NT2/D1 (cell line): ENCODE results near the gene SORBS1.

Source experiments
- DNase-seq: peaks from one replicate; pipeline ENCODE4 v3.0.0-alpha.2; 2011; ENCODE audit warnings: low read depth, low spot score
- H3K27me3 ChIP-seq: 2 replicates; pipeline ENCODE4 v1.6.0; 2011; ENCODE audit warnings: mild to moderate bottlenecking; ENCODE audit not compliant: insufficient read length, insufficient read depth
- H3K36me3 ChIP-seq: 2 replicates; pipeline ENCODE4 v1.6.1; 2011; ENCODE audit warnings: mild to moderate bottlenecking, low read length, mixed read lengths; ENCODE audit not compliant: insufficient read depth, insufficient read length
- H3K4me1 ChIP-seq: 2 replicates; pipeline ENCODE4 v1.5.1; 2011; ENCODE audit not compliant: insufficient read depth, insufficient read length
- H3K4me3 ChIP-seq: 2 replicates; pipeline ENCODE4 v1.5.1; 2011; ENCODE audit warnings: low read depth; ENCODE audit not compliant: insufficient read length
- H3K9ac ChIP-seq: 2 replicates; pipeline ENCODE4 v1.6.0; 2011; ENCODE audit warnings: low read depth; ENCODE audit not compliant: insufficient read length
- H3K9me3 ChIP-seq: 2 replicates; pipeline ENCODE4 v1.5.1; 2011; ENCODE audit warnings: mild to moderate bottlenecking, low read length; ENCODE audit not compliant: insufficient read depth
- SUZ12 ChIP-seq: IDR thresholded peaks from 2 replicates; pipeline ENCODE4 v1.6.1; 2011; ENCODE audit not compliant: insufficient read length, insufficient read depth; ENCODE audit errors: extremely low read depth
- YY1 ChIP-seq: IDR thresholded peaks from 2 replicates; pipeline ENCODE4 v1.6.1; 2011; ENCODE audit not compliant: insufficient read length, insufficient read depth
- ZNF274 ChIP-seq: IDR thresholded peaks from 2 replicates; pipeline ENCODE4 v1.6.1; 2011; ENCODE audit warnings: mild to moderate bottlenecking, low read depth, low read length

The SORBS1 gene

GRCh38 chr10:95394161-95394880, 166.8 kb downstream of the SORBS1 start:
- H3K4me1 ChIP-seq = no peaks in the 10 kb centered on the region
- H3K4me3 ChIP-seq = no peak overlapping the region
- no peaks in the 10 kb centered on the region for H3K9me3 ChIP-seq
- peaks cover 13% of the 10 kb centered on the region for H3K36me3 ChIP-seq
- no peaks in the 10 kb centered on the region for H3K27me3 ChIP-seq
- no peak for DNase-seq
- H3K9ac ChIP-seq = no peak overlapping the region
- TF ChIP-seq SUZ12 = no peak

- H3K36me3 ChIP-seq = peaks cover 4% of the 10 kb centered on the region
- TF ChIP-seq ZNF274 (no peak), SUZ12 (no peak), YY1 (no peak)
- DNase-seq = no peak
- no peaks in the 10 kb centered on the region for H3K4me1 ChIP-seq
- no peaks in the 10 kb centered on the region for H3K9me3 ChIP-seq
- no peaks in the 10 kb centered on the region for H3K27me3 ChIP-seq
- H3K4me3 ChIP-seq = no peak overlapping the region
- H3K9ac ChIP-seq = no peak overlapping the region
Measured at GRCh38 chr10:95392681-95393164, 168.4 kb downstream of the SORBS1 start.

GRCh38 chr10:95392217-95392584, 169.0 kb downstream of the SORBS1 start:
- Histone ChIP-seq H3K36me3 (peaks cover 4% of the 10 kb centered on the region), H3K27me3 (no peaks in the 10 kb centered on the region), H3K9ac (no peak overlapping the region), H3K4me3 (no peak overlapping the region), H3K4me1 (no peaks in the 10 kb centered on the region), H3K9me3 (no peaks in the 10 kb centered on the region)
- TF ChIP-seq YY1 = no peak
- no peak for DNase-seq

GRCh38 chr10:95391581-95392216, 169.5 kb downstream of the SORBS1 start:
- peak; percentile 39 for DNase-seq
- Histone ChIP-seq H3K27me3 (no peaks in the 10 kb centered on the region), H3K9ac (no peak overlapping the region), H3K4me1 (no peaks in the 10 kb centered on the region), H3K9me3 (no peaks in the 10 kb centered on the region), H3K4me3 (no peak overlapping the region), H3K36me3 (peaks cover under 1% of the 10 kb centered on the region)
- TF ChIP-seq YY1 = no peak
- TF ChIP-seq SUZ12 = no peak
- no peak for TF ChIP-seq ZNF274

GRCh38 chr10:95391164-95391563, 170.0 kb downstream of the SORBS1 start:
- no peaks in the 10 kb centered on the region for H3K9me3 ChIP-seq
- no peak for TF ChIP-seq ZNF274
- no peak for TF ChIP-seq YY1
- TF ChIP-seq SUZ12 = no peak
- no peak for DNase-seq
- H3K4me3 ChIP-seq = no peak overlapping the region
- H3K36me3 ChIP-seq = no peaks in the 10 kb centered on the region
- H3K4me1 ChIP-seq = no peaks in the 10 kb centered on the region
- no peak overlapping the region for H3K9ac ChIP-seq
- no peaks in the 10 kb centered on the region for H3K27me3 ChIP-seq

- no peaks in the 10 kb centered on the region for H3K27me3 ChIP-seq
- no peaks in the 10 kb centered on the region for H3K4me1 ChIP-seq
- H3K9ac ChIP-seq = no peak overlapping the region
- H3K4me3 ChIP-seq = no peak overlapping the region
- DNase-seq = no peak
- no peaks in the 10 kb centered on the region for H3K36me3 ChIP-seq
- TF ChIP-seq ZNF274 = no peak
- TF ChIP-seq YY1 = no peak
- no peak for TF ChIP-seq SUZ12
- H3K9me3 ChIP-seq = no peaks in the 10 kb centered on the region
Measured at GRCh38 chr10:95389982-95390381, 171.2 kb downstream of the SORBS1 start.

- Histone ChIP-seq H3K9me3 (no peaks in the 10 kb centered on the region), H3K4me3 (no peak overlapping the region), H3K9ac (no peak overlapping the region), H3K4me1 (no peaks in the 10 kb centered on the region), H3K27me3 (no peaks in the 10 kb centered on the region), H3K36me3 (no peaks in the 10 kb centered on the region)
- no peak for DNase-seq
- TF ChIP-seq SUZ12 = no peak
- TF ChIP-seq YY1 = no peak
- no peak for TF ChIP-seq ZNF274
Measured at GRCh38 chr10:95389176-95389575, 172.0 kb downstream of the SORBS1 start.
